Measurements from ENCODE around the gene EXOC6B.

EXOC6B gene

GRCh38 chr2:72276876-72277275, 549.0 kb downstream of the EXOC6B start:
- no peak for DNase-seq (ENCODE audit: low read depth in 3 of 3)

GRCh38 chr2:72276356-72276755, 549.5 kb downstream of the EXOC6B start:
- DNase-seq (ENCODE audit: low read depth in 3 of 3), result no peak

- DNase-seq (ENCODE audit: low read depth in 3 of 3), result no peak
Measured at GRCh38 chr2:72275084-72275483, 550.7 kb downstream of the EXOC6B start.

- DNase-seq (ENCODE audit: low read depth in 3 of 3), result no peak
Measured at GRCh38 chr2:72274380-72274797, 551.4 kb downstream of the EXOC6B start.

- no peak for DNase-seq (ENCODE audit: low read depth in 3 of 3)
Measured at GRCh38 chr2:72273384-72273783, 552.4 kb downstream of the EXOC6B start.

GRCh38 chr2:72271766-72272641, 553.8 kb downstream of the EXOC6B start:
- no peak for DNase-seq (ENCODE audit: low read depth in 3 of 3)

- DNase-seq (ENCODE audit: low read depth in 3 of 3), result no peak
Measured at GRCh38 chr2:72271276-72271614, 554.6 kb downstream of the EXOC6B start.

GRCh38 chr2:72270556-72271275, 555.1 kb downstream of the EXOC6B start:
- DNase-seq (ENCODE audit: low read depth in 3 of 3), result no peak

GRCh38 chr2:72263776-72264060, 562.1 kb downstream of the EXOC6B start:
- no peak for DNase-seq (ENCODE audit: low read depth in 3 of 3)

GRCh38 chr2:72263043-72263775, 562.6 kb downstream of the EXOC6B start:
- DNase-seq (ENCODE audit: low read depth in 3 of 3), result no peak

- DNase-seq (ENCODE audit: low read depth in 3 of 3), result no peak
Measured at GRCh38 chr2:72261076-72261475, 564.8 kb downstream of the EXOC6B start.

- no peak for DNase-seq (ENCODE audit: low read depth in 3 of 3)
Measured at GRCh38 chr2:72255540-72255939, 570.3 kb downstream of the EXOC6B start.

GRCh38 chr2:72254831-72255451, 570.9 kb downstream of the EXOC6B start:
- no peak for DNase-seq (ENCODE audit: low read depth in 3 of 3)

GRCh38 chr2:72238311-72238710, 587.5 kb downstream of the EXOC6B start:
- no peak for DNase-seq (ENCODE audit: low read depth in 3 of 3)

- DNase-seq (ENCODE audit: low read depth in 3 of 3), result no peak
Measured at GRCh38 chr2:72237549-72237948, 588.3 kb downstream of the EXOC6B start.

GRCh38 chr2:72236445-72237067, 589.3 kb downstream of the EXOC6B start:
- no peak for DNase-seq (ENCODE audit: low read depth in 3 of 3)

- no peak for DNase-seq (ENCODE audit: low read depth in 3 of 3)
Measured at GRCh38 chr2:72235497-72236415, 590.1 kb downstream of the EXOC6B start.

GRCh38 chr2:72233211-72233610, 592.6 kb downstream of the EXOC6B start:
- no peak for DNase-seq (ENCODE audit: low read depth in 3 of 3)

- DNase-seq (ENCODE audit: low read depth in 3 of 3), result no peak
Measured at GRCh38 chr2:72222829-72223564, 602.8 kb downstream of the EXOC6B start.

GRCh38 chr2:72220170-72220569, 605.7 kb downstream of the EXOC6B start:
- DNase-seq (ENCODE audit: low read depth in 3 of 3), result no peak
